GM12878 (cell line): Measurements from ENCODE around the gene SLC39A11. TPM values are rescaled to one million over a fixed set of nuclear protein-coding genes. Genes with fewer than 3 reads are reported as not detected.

Source experiments
- CUX1 ChIP-seq: IDR thresholded peaks from 2 replicates; pipeline ENCODE4 v1.6.1; 2012; ENCODE audit warnings: improper control_type of control experiment, low read depth, low read length; ENCODE audit not compliant: insufficient replicate concordance
- MTA2 ChIP-seq: fragments of 450-650 bp; IDR thresholded peaks from 2 replicates; pipeline ENCODE4 v1.6.1; 2016; ENCODE audit warnings: low read depth, mild to moderate bottlenecking, moderate library complexity
- PBX3 ChIP-seq: IDR thresholded peaks from 2 replicates; pipeline ENCODE4 v1.6.1; 2011; ENCODE audit warnings: mild to moderate bottlenecking, low read depth, low read length, moderate library complexity; ENCODE audit not compliant: insufficient replicate concordance
- ZNF592 ChIP-seq: fragments of 450-650 bp; IDR thresholded peaks from 2 replicates; pipeline ENCODE4 v1.6.1; 2017; ENCODE audit warnings: mild to moderate bottlenecking, moderate library complexity
- polyA plus RNA-seq, 11 experiments: library from polyadenylated mRNA; depleted of rRNA in 4 of 11; unstranded in 6 of 11; stranded (reverse) in 5 of 11; fragments of >200 nt; fragmentation: Nextera tagmentation in 4 of 11; fragmentation: Illumina TruSeq in 1 of 11; extraction: Ambion mirVana in 4 of 11; extraction: Trizol in 1 of 11; gene quantifications; 1 replicate in 1 of 11; 2 replicates in 10 of 11; pipeline versions ENCODE4 v1.2.1 to v1.2.3, GENCODE V29; 2011 to 2016; ENCODE audit warnings: inconsistent platforms in 2 of 11, missing spikeins in 2 of 11, low read depth in 1 of 11
- total RNA-seq, 4 experiments: library from RNA; depleted of rRNA in 3 of 4; stranded (reverse); fragments of >200 nt in 3 of 4; fragmentation: Illumina TruSeq in 1 of 4; extraction: Trizol in 1 of 4; gene quantifications; 2 replicates each; pipeline versions ENCODE4 v1.2.1 to v1.2.3, GENCODE V29; 2013 to 2021

Gene SLC39A11
- total and polyA plus RNA-seq, 10 of the 15 experiments (the other 5 are each of a cell fraction or from before 2014, with no cell fraction given): 8.6 to 23.8 (median 14.0) TPM

- TF ChIP-seq CUX1 (no peak), MTA2 (no peak), PBX3 (no peak), ZNF592 (no peak)
- TF ChIP-seq, all 136 proteins: peak for 0
Observed at GRCh38 chr17:73027130-73027741, 65.3 kb downstream of the SLC39A11 start (continued).
